Activated CD8-positive, alpha-beta memory T cell treated with anti-CD3 and anti-CD28 coated beads, Interleukin-2, amount 50 U/mL, for 4 hours (primary cell): ENCODE measurements around the gene ARHGAP35.
A peak's percentile ranks its signal among the peaks of the same experiment; 100 is the strongest.
"Not testable (repeated sequence)": the region's sequence is repeated elsewhere in the genome, so short reads cannot be mapped to it uniquely, and the experiment has no call there.

Experiments
- DNase-seq: peaks from one replicate; pipeline ENCODE4 v3.0.0-alpha.2; 2020

The ARHGAP35 gene

DNA sequence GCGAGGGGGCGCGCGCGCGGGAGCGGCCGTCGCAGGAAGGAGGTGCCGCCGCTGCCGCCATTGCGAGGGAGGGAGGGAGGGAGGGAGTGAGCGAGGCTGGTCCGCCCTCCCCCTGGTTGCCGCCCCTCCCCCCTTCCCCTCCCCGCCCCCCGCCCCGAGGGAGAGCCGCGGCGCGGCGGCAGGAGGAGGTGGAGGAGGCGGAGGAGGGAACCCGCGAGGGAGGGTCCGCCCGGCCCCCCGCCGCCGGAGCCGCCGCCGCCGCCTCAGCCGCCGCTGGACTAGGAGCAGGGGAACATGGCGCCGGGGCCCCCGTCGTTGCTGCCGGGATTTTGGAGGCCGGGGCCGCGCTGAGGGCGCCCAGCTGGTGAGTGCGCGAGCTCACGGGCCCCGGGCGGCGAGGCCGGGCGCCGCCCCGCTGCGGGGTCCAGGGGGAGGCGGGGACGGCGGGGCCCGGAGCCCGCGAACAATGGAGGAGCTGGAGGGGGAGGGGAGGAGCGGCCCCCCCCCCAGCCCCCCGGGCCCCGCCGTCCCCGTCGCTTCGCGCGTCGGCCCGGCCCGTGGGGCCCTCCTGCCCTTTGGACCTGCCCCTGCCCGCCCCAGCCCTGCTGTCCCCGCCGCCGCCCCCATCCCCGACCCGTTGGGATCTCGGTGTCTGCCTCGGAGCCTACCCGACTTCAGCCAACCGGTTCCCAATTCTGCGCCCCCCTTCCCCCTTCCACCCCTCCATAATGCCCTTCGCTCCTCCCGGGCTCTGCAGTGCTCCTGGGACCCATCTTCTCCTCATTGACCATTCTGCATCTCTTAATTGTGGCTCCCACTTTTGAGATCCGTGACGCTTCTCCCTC is at the start of gene ARHGAP35:
TSS of gene ARHGAP35 (plus strand) at position 152 of the 845 bp plus-strand sequence. CDS start 57,679 bp downstream, outside the sequence.
- peak; percentile 29 for DNase-seq

DNA sequence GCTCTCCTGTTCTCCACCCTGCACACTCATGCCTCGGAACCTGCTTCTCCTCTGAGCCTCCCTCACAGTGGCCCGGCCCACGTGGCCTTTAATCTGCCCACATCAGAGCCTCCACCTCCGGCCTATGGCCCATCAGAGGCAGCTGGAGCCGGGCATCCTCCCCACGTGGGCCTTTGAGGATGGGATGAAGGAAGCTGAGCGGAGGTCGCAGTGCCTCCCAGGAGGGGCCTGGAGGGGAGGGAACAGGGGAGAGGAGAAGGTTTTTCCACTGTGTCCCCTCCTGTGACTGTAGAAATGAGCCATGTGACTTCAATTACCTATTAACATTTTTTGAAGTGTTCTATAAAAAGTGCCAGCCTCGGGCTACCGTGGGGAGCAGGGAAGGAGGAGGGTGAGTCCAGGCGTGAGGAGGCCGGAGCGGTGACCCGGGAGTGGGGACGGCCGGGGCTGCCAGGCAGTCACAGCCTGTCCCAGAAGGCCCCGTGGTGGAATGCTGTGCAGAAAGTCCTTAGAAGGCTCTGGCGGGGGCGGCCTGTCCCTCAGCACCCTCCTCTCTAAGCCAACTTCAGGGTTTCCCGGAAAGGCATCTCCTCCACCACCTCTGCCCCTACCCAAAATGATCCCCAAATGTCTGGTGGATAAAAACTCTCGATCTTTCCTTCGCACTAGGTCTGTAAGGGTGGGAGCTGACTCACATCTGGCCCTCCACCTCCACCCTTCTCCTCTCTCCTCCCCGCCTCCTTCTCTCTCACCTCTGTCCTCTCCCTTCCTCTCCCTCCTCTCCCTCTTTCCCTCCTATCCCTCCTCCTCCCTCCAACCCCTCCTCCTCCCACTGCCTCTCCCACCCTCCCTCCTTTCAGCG is 47.6 kb upstream of the ARHGAP35 start:
- no peak for DNase-seq

DNA sequence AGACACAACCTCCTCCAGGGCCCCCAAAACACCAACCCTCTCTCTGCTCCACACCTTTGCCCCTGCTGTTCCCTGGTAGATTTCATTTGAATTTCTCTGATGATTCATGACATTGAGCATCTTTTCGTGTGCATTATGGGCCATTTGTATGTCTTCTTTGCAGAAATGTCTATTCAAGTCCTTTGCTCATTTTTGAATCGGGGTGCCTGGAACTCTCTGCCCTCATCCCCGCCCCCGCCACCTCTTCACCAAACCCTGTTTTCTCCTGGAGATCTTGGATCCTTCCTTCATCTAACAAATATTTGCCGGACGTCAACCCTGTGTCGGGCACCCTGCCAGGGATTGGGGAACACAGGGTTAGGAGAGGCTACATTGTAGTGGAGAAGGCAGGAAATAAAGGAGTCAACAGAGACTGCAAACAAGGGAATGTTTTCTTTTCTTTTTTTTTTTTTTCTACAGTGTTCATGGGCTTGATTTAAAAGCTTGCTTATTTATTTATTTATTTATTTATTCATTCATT is 46.9 kb upstream of the ARHGAP35 start:
- DNase-seq = no peak

DNA sequence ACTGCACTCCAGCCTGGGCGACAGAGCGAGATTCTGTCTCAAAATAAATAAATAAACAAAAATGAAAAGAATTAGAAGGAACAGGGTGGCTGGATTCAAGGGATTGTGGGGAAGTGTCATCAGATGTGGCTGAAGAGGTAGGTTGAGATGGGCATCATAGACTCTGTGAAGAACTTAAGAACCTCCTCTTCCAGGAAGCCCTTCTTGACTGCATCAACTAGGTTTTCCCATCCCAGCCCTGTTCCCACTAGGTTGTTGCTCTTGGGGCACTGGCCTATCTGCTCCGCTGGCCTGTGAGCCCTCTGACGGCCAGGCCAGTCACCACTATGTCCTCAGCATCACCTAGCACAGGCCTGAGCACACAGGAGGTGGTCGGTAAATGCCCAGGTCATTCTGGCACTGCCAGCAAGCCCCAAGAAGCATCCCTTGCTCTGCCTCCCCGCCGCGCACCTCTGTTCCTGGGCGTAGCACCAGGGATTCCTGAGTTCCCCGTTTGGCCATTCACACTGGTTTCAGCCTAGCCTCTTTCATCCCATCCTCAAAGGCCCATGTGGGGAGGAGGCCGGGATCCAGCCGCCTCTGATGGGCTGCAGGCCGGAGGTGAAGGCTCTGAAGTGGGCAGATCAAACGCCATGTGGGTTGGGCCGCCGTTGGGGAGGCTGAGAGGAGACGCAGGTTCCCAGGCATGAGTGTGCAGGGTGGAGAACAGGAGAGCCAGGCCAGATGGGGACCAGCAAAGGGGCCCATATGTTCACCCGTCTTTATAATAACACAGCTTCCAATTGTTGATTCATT is 44.8 kb upstream of the ARHGAP35 start:
- DNase-seq = no peak

DNA sequence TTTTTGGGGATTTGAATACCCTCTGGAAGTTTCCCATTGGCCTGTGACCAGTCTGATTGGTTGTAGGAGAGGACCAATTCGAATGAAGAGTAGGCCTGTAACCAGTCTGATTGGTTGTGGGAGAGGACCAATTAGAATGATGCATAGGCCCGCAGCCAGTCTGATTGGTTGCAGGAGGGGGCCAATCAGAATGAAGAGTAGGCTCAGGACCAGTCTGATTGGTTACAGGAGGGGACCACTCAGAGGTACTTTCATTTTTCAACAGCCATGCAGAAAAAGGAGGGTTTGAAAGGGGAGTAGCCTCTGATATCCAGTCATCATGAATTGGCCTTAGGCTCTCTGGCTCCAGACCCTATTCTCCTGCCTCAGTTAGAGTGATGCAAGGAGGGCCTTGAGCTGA is 42.0 kb upstream of the ARHGAP35 start:
- DNase-seq = no peak

DNA sequence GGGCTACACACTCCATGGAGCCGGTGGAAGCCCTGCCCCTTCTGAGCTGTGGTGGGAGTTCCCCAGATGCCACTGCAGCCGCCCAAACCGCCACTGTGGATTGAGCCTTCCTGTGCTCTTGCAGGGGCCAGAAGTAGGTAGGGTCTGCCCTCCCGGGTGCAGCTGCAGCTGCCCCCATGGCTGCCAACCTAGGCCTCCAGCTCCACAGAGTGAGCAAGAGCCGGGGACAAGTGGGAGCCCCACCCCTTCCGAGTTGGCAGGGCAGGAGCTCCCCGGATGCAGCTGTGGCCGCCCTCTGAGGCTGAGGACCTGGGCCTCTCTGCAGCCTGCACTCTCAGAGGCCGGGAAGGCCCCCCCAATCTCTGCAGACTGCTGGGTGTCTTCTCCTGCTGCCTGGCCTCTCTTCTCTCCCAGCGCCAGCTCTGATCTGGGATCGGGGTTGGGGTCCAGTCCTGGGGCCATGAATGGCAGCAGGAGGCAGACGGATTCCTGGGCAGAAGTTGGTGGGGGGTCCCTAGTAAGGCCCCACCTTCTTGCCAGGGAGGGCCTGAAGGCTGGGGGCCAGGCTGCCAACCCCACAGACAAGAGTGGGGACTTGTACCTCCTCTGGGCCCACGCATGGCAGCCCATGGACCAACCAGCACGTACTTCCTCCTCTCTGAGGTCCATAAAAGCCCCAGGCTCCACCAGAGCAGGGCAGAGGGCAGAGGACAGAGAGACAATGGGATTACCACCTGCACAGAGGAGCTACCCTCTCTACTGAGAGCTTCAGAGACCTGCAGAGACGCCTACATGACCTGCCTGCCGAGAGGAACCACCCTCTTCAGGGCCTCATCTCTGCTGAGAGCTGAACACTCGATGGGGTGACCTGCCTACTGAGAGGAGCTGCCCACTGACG is 39.0 kb upstream of the ARHGAP35 start:
- DNase-seq = peak; percentile 53

DNA sequence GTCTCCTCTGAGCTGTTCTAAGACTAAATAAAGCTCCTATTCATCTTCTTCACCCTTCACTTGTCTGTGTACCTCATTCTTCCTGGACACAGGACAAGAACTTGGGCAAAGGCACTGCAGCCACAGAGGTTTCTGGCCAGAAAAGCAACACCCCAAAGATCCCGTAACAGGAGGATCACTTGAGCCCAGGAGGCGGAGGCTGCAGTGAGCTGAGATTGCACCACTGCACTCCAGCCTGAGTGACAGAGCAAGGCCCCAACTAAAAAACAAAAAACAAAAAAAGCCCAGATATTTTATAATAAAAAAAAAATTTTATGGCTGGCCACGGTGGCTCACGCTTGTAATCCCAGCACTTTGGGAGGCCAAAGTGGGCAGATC is 38.4 kb upstream of the ARHGAP35 start:
- not testable (repeated sequence) for DNase-seq

DNA sequence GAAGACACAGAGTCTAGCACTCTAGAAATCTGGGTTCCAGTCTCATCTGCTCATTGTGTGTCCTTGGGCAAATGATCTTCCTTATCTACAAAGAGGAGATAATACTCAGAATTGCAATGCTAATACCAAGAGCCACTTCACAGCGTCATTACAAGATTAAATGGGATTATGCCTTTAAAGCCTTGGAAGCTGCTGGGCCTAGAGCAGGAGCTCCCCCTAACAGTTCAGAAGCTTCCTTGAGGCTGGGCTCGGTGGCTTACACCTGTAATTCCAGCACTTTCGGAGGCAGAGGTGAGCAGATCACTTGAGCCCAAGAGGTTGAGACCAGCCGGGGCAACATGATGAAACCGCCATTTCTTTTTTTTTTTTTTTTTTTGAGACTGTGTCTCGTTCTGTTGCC is 37.7 kb upstream of the ARHGAP35 start:
- no peak for DNase-seq

DNA sequence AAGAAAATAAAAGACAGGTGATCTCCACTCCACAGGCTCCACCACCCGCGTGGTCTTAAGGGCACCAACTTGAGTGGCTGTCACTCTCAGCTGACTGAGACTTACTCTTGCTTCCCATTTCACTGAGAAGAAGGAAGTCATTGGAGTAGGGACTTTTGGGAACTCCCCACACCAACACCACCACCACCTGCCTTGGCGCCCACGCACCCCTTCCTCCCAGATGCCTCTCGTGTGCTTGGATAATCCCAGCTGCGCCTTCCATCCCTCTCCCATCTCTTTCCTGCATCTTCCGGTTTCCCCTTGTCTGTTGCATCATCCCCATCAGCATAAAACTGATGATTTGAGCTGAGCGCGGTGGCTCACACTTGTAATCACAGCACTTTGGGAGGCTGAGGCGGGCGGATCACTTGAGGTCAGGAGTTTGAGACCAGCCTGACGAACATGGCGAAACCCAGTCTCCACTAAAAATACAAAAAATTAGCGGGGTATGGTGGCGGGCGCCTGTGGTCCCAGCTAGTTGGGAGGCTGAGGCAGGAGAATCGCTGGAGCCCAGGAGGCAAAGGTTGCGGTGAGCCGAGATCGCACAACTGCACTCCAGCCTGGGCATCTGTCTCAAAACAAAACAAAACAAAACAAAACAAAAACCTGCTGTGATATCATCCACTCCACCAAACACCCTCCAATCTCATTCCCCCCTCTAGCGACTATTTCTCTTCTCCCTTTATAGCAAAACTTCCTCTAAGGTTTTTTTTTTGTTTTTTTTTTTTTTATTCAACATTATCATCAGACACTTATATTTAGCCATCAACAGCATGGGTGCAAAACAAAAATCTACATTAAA is 35.7 kb upstream of the ARHGAP35 start:
- no peak for DNase-seq

DNA sequence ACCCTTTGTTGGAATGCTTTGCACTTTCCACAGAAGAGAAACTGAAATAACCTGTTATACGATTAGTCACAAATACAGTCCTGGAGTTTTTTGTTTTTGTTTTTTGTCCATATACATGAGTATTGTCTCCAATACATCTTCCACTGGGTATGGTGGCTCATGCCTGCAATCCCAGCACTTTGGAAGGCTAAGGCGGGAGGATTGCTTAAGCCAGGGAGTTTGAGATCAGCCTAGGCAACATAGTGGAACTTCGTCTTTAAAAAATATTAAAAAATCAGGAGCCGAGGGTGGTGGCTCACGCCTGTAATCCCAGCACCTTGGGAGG is 35.1 kb upstream of the ARHGAP35 start:
- no peak for DNase-seq

DNA sequence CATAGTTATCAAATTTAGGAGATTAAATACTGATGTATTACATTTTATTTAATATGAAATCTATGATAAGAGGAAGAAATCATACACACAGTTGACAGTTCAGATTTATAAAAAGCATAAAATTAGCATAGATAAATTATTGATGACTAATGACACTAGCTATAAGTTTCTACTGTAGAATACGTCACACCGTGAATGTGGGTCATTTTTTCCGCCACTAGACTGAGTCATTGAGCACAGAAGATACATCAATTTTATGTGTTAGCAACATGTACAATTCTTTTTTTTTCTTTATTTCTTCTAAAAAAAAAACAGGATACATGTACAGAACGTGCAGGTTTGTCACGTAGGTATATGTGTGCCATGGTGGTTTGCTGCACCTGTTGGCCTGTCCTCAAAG is 32.3 kb upstream of the ARHGAP35 start:
- peak; percentile 63 for DNase-seq

DNA sequence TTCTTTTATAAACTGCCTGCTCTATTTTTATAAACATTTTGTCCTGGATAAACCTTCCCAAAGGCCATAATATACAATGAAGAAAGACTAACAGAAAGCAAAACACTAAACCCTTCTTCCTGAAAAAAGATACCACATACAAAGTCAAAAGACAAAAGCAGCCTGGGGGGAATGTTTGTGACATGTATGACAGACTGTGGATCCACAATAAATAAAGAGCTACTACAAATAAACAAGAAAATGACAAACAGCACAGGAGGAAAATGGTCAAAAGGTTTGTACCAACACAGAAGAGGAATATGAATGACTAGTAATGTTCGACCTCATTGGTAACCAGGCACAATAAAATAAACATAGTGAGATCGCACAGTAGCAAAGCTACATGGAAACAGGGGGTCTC is 29.9 kb upstream of the ARHGAP35 start:
- no peak for DNase-seq

DNA sequence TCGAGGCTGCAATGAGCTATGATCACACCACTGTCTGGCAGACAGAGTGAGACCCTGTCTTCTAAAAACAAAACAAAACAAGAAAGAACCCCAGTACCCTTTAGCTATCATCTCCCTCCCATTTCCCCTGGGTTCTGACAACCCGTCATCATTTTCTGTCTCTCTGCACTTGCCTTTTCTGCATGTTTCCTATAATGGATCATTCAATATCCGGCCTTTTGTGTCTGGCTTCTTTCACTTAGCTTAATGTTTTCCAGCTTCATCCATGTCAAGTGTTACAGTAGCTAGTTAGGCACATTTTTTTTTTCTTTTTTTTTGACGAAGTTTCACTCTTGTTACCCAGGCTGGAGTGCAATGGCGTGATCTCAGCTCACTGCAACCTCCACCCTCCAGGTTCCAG is 26.7 kb upstream of the ARHGAP35 start:
- no peak for DNase-seq

DNA sequence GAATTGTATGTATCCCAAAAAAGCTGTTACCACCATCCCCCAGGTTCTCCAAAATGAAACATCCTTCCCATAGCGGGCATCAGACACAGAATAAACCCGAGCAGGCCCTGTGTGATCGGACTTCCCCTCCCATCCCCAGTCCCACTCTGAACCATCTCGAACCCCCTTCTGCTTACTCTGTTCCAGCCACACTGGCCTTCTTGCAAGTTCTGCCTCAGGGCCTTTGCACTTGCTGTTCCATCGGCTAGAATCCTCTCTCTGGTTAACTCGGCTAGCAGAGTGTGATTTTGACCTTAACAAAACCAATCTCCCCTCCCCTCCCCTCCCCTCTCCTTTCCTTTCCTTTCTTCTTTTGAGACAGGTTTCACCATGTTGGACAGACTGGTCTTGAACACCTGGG is 25.8 kb upstream of the ARHGAP35 start:
- DNase-seq = no peak

DNA sequence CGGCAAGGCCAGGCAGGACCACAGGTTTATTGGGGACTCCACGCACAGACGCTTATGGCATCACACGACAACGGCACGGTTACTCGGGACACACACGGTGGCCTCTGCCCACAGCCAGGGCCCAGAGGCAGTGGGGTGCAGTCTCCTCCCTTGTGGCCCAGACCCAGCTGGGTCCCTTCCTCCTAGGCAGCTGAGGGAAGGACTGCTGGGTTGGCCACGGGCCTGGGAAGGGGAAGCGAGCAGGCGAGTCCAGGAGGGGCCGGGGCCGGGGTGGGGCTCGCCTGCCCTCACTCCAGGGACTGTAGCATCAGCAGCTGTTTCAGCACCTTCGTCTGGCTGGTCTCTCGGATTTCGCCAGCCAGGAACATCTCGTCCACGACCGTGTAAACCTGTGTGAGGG is 22.6 kb upstream of the ARHGAP35 start:
- no peak for DNase-seq

DNA sequence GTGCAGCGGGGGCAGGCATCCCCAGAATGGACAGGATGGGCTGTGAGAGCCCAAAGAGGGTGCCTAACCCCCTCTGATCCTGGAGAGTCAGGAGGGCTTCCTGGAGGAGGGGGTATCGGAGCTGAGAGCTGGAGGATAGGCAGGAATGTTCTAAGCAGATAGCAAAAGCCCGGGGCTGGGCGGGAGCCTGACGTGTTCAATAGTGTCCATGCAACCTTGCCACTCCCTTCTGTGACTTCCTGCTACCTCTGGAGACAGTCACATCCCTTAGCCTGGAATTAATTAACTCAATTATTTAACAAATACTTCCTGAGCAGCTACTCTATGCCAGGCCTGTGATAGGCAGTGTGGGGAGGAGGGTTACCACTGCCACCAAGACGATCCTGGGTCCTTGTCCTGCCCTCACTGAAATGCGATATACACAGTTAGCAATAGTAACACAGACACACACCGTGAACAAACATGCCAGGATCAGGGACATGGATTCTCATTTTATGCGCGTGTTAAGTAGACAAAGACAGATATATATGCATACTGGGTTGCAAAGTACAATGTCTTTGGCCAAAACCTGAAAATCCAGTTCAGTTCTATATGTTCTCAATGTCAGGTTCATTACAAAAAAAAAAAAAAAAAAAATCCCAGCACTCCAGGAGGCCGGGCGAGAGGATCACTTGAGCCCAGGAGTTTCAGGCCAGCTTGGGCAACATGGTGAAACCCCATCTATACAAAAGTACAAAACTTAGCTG is 20.9 kb upstream of the ARHGAP35 start:
- no peak for DNase-seq

DNA sequence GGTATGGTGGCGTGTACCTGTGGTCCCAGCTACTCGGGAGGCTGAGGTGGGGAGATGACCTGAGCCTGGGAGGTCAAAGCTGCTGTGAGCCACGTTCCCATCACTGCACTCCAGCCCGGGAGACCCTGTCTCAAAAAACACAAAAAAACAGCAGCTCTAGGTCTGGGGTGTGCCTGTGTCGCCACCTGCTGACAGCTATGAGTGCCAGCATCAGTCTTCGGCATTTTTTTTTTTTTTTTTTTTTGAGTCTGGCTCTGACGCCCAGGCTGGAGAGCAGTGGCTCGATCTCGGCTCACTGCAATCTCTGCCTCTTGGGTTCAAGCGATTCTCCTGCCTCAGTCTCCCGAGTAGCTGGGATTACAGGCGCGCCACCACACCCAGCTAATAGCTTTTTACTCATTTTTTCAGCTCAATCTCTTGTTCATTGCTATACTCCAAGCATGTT is 20.3 kb upstream of the ARHGAP35 start:
- peak; percentile 48 for DNase-seq

DNA sequence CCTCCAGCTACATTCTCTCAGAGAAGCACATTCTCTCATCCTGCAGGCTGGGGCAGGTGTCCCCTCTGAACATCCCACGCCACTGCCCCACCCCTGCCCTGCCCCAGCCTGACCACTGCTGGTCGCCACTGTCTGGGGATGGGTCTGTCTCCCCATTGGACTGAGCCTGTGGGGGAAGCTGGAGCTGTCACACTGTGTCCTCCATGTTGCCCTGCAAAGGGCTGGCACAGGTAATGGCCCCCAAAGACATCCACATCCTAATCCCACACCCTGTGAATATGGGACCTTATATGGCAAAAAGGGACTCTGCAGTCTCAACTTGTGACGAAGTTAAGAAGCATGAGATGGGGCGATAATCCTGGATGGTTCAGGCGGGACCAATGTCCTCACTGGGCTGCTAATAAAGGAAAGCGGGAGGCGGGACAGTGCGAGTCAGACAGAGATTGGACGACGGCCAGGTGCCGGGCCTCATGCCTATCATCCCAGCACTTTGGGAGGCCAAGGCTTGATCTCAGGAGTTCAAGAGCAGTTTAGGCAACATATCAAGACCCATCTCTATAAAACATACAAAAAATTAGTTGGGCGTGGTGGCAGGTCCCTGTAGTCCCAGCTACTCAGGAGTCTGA is 19.2 kb upstream of the ARHGAP35 start:
- no peak for DNase-seq

DNA sequence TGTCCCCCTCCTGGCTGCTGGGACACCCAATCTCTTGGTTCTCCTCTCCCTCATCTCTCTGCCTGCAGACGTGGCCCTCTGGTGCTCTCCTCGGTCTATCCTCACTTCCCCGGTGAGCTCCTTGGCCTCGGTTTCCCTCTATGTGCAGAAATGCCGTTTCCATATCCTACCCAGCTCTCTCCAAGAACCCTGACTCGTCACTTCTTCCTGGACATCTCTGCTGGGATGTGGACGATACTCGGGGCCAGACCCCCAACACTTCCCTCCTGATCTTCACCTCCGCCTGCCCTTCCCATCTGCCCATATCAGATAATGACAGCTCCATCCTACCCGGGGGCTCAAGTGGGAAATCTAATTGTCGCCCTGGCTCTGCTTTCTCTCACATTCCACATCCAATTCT is 18.0 kb upstream of the ARHGAP35 start:
- DNase-seq = no peak

DNA sequence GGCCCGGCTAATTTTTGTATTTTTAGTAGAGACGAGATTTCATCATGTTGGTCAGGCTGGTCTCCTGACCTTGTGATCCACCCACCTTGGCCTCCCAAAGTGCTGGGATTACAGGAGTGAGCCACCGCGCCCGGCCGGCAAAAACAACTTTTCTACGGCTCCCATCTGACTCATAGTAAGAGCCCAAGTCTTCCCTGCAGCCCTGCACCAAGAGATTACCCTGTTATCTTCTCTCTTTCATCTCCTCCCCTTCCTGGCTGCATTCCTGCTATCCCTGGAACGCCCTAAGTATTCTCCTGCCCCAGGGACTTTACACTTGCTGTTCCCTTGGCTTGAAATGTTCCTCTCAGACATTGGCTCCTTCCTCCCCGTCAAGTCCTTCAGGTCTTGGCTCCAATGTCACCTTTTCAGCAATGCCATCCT is 16.7 kb upstream of the ARHGAP35 start:
- DNase-seq = no peak
